ENCODE results near the gene ACTG1.

ACTG1 gene

DNA sequence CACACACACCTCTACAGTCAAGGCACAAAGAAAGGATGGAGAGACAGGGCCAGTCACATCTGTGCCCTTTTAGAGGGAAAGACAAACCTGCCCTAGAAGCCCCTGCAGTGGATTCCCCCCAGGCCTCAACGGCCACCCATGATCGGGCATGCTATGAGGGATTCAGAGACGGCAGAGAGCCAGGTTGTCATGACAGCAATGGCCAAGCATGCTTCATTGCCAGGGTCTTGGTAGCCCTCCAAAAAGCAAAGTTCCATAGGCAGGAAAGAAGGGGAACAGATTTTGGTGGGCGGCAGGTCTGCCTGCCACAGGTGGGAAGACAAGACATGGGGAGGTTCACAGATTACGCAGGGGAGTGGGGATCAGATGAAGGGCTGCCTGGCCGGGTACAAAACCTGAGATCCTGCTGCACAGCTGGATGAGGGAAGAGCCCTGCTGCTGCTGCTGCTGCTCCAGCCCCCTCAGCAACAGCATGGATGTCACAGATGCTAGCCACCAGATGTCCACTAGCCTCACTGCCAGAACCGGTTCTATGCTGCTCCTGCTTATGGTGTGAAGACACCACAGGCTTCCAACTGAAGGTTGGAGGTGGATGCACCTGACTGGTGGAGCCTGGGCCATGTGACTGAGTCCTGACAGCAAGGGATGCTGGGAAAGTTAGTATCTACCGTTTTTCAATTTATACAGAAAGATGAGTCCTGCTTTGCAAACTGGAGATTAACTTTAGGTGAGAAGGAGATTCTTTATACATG lies 17.8 kb downstream of the ACTG1 start:
- no peak for DNase-seq (ENCODE audit: low read depth in 2 of 2)

DNA sequence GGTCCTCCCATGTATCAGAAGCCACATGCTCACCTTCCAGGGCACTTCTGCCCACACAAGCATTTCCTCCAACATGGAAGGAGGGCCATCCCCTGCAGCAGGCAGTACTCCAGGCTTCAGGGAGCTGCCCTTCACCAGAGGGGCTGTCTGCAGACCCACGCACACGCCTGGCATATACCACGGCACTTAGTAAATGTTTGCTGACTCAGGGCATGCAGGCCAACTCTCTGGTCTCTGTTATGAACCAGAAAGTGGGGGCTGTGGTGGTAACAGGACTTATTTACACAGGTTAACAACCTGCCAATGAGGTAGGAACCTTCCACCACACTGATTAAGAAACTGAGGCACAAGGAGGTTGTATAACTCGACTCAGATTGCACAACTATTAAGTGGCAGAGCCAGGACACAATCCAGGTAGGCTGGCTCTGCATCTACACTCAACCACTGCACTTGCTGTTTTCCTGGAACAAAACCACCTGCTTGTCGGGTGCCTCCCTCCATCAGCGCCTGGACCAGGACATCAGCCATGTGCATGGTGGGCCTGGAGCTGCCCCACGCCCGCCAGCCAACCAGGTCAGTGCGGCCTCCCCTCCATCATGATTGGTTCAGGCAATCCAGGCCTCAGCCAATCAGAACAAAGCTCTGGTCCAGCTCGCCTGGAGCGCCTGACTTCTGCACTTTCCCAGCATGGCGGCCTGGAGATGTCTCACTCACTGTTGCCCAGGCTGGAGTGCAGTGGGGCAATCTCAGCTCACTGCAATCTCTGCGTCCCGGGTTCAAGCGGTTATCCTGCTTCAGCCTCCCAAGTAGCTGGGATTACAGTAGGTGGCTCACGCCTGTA lies 19.2 kb downstream of the ACTG1 start:
- DNase-seq (ENCODE audit: low read depth in 2 of 2), result no peak

DNA sequence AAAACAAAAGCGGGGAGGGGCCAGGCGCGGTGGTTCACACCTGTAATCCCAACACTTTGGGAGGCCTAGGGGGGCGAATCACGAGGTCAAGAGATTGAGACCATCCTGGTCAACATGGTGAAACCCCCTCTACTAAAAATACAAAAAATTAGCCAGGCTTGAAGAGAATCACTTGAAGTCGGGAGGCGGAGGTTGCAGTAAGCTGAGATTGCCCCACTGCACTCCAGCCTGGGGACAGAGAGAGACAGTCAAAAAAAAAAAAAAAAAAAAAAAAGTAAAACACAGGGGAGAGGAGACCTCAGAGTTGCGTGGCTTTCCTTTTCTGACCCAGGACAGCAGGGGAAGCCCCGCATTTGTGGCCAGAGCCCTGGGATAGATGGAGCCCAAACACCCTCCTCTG lies 19.9 kb downstream of the ACTG1 start:
- no peak for DNase-seq (ENCODE audit: low read depth in 2 of 2)

DNA sequence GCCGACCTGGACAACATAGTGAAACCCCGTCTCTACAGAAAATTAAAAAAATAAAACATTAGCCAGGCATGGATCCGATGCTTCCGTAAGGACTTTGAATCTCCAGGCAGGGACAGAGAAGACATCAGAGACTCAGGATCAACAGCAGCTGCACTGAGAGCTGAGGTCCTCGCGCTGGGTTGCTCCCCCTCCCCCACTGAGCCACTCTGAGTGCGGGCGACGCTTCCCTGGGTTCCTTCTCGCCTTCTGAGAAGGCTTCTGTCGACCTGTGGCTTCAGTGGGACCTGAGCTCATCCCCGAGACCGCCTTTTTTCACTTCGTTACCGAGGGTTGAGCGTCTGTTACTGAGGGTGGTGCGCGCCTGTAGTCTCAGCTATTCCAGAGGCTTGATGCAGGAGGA lies 20.4 kb downstream of the ACTG1 start:
- no peak for DNase-seq (ENCODE audit: low read depth in 2 of 2)

DNA sequence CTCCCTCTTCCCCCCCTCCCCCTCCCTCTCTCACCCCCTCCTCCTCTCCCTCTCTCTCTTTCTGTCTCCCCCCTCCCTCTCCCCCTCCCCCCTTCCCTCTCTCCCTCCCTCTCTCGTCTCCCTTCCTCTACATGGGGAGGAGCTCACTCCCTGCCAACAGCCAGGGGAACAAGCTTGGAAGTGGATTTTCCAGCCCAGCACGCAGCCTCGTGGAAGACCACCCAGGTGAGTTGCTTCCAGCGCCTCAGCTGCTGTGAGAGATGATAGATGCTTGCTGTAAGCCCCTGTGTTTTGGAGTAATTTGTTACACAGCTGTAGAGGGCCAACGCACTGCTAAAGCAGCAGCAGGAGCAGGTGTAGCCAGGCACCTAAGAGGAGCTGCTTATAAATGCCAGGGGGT lies 20.8 kb downstream of the ACTG1 start:
- DNase-seq (ENCODE audit: low read depth in 2 of 2), result no peak

DNA sequence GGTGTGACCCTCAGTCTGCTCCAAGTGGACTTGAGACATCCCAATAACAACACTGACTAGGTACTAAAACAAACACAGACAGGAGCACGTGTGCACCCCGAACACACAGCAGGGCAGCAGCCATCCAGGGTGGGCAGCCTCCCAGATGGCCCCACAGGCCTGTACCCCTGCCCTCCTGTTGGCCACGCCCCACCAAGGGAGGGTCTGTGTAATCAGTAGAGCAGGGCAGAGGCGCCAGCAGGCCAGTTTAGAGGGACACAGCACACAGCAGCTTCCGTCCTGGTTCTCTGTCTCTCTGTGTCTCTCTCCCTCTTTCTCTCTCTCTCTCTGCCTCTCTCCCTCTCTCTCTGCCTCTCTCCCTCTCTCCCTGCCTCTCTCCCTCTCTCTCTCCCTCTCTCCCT lies 21.4 kb downstream of the ACTG1 start:
- no peak for DNase-seq (ENCODE audit: low read depth in 2 of 2)

DNA sequence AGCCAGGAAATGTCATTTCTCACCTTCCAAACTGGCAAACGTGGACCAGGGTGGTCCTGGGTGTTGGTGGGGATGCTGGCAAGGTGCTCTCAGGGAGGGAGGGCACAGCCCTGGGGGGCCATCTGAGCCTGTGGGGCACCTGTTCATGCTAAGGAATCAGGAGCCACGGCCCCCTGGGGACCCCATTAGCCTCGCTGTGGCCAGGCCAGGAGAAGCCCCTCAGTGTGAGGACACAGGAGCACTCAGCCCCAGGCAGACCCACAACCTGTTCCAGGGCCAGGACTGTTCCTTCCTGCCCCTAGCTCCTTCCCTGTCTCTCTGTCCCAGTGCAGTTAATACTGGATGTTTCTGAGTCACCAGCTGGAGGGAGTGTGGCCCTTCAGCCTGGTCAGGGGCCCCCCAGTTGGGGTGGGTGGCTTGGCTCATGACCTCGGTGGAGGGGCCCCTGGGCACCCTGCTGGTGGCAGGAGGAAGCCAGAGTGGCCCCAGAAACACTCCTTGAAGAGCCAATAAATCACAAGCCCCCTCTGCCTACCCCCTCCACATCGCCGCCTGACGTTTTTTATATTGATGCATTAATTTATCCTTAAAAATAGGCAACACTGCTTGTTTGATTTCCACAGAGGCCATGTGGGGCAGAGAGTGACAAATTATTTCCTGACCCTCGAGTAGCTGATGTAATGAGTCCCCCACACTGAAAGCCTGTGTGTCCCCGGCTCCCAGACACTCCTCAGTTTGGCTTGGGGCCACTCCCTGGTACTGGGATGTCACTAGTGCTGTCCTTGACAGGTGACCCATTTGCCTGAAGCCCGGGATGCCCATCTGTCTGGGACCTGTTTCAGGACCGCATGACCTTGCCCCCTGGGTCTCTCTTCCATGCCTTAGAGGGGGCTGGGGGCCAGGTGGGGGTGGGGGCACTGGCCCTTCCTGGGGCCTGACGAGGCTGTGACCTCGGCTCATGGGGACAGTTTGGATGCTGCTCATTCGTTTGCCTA lies 22.3 kb downstream of the ACTG1 start:
- no peak for DNase-seq (ENCODE audit: low read depth in 2 of 2)

DNA sequence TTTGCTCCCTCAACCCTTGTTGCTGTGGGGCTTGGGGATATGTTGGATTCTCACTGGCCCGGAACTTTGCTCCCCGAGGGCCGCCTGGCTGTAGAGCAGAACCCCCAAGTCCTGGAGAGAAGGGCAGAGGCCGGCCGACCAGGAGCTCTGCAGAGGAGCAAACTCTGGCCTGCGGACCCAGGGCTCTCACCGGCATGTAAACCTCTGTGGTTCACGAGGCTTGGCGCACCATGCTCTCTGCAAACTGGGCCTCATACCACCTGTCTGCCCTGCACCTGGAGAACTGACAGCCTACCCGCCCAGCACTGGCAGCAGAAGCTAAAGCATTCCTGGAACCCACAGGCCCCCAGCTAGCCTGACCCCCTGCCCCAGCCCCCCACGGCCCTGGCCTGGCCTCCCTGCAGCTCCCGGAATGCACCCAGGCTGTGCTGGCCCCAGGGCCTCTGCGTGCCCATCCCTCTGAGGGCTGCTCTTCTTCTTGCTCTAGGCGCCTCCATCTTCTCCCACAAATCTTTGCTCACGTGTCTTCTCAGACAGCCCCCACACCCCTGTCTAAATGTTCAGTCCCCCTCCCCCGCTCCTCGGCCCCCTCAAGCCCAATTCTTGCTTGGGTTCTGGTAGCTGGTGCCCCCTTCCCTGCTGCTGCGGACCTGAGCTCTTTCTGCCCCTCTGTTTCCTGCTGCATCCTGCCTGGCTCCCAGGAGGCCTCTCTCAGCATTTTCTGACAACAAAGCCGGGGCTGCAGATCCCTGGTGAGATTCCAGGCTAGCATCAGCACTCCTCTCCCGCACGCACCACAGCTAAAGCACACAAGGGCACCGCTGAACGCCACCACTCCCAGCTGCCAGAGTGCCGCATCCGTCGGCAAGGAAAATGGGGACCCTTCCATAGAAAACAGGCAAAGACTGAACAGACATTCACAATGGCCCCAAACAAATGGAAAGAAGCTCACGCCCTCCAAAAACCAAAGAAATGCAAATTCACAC lies 23.3 kb downstream of the ACTG1 start:
- DNase-seq (ENCODE audit: low read depth in 2 of 2), result no peak

DNA sequence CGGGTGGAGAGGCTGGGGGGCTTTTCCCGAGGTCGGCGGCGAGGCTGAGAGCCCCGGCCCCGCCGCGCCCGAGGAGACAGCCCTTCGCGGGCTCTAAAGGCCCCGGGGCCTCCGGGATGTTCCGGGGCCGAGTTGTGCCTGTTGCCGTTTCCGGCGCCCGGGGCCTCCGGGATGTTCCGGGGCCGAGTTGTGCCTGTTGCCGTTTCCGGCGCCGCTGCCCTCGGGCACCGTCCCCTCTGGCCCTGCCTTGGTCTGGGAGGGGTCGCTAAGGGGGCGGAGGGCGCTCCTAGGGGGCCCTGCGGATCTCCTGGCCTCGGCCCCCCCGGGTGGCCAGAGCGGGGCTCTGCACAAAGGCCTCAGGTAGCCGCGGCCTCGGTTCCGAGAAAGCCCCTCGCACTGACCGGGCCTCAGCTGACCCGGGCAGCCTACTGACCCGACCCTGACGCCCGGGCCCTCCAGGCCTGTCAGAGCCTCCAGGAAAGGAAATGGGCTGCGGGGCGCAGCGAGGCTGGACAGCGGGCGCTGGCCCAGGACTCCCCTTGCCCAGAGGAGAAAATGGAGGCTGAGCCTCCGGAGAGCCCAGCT lies 24.2 kb downstream of the ACTG1 start:
- no peak for DNase-seq (ENCODE audit: low read depth in 2 of 2)

DNA sequence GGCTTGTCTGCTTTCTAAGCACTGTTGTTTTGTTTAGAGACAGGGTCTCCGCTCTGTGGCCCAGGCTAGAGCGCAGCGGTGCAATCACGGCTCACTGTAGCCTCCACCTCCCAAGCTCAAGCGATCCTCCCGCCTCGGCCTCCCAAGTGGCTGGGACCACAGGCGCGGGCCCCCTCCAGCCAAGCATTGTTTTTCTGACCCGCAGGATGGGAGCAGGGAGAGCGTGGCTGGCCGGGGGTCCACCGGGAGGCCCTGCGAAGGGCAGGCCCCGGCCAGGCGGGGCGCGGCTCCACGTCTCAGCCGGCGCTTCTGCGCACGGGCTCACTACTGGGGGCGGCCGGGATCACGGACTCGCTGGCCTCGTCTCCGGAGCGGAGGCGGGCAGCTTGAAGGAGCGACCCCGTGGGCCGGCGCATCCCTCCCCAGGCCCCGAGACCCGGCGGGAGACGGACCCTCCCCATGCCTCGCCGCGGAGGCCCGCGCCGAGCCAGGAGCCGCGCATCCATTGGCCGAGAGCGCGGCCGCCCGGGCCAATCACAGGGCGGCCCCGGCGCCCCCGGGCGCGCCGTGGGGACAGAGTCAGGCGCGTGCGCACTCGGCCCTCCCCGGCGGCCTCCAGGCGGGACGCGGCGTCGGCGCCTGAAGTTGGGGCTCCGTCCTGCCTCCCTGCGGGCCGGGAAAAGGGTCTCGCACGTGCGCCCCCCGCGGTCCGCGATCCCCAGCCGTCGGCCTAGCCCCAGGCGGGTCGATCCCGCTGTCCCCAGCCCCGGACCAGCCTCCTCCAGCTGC lies 24.9 kb downstream of the ACTG1 start:
- DNase-seq (ENCODE audit: low read depth in 2 of 2), result peak in 1 of 2 donors; percentile 71

DNA sequence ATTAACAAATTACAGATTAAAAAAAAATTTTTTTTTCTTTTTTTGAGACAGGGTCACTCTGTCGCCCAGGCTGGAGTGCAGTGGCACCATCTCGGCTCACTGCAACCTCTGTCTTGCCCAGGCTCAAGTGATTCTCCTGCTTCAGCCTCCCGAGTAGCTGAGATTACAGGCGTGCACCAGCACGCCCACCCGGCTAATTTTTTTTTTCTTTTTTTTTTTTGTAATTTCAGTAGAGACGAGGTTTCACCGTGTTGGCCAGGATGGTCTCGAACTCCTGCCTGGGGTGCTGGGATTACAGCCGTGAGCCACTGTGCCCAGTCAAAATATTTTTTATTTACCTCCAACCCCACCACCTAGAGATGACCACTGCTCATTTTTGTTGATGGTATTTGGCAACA lies 25.5 kb downstream of the ACTG1 start:
- no peak for DNase-seq (ENCODE audit: low read depth in 2 of 2)

DNA sequence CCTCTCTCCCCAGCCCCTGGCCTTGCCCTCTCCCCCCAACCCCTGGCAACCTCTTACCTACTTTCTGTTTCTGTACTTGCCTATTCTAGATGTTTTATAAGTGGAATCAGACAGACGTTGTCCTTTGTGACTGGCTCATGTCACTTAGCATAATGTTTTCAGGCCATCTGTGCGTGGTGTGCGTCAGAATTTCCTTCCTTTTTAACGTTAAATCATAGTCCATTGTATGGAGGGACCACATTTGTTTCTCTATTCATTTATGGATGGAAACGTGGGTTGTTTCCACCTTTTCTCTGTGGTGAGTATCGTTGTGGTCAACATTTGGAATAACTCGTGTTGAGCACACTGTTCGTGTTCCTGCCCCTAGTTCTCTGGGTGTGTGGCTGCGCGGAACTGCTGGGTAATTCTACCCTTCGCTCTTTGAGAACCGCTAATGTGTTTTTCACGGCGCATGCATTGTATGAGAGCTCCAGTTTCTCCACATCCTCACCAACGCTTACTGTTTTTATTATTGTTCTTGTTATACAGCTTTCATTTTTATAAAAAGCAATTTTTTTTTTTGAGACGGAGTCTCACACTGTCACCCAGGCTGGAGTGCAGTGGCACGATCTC lies 26.3 kb downstream of the ACTG1 start:
- no peak for DNase-seq (ENCODE audit: low read depth in 2 of 2)

DNA sequence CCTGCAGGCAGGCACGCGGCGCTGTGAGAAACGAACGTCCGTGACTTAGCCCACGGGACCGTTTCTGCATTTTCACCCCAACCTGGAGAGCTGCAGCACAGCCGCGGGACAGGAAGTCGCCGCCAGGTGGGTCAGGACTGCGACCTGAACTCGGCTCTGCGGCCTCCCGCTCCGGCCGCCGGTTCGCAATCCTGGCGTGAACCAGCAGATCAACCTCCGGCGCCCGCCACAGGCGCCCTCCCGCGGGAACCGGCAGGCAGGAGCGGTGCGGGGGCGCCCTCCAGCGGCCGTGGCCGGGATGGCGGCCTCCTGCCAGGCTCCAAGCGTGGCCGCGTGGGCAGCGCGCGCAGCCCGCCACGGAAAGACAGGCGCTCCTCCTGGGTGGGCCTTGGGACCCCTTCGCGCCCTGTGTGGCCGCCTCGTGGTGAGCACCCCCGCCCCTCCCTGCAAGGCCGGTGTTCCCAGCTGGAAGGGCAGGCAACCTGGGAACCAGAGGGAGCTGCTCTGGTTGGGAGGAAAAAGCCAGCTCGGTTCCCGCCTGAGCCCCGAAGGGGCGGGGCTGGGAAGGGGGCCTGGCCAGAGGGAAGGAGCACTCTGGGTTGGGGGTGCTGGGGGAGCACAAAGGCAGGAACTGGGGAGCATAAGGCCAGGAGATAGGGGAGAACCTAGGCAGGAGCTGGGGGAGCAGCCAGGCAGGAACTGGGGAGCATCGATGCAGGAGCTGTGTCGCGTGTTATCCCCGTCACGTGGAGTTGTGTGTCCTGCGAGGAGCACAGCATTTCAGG lies 28.2 kb downstream of the ACTG1 start:
- DNase-seq (ENCODE audit: low read depth in 2 of 2), result peak; percentile 71 to 78

DNA sequence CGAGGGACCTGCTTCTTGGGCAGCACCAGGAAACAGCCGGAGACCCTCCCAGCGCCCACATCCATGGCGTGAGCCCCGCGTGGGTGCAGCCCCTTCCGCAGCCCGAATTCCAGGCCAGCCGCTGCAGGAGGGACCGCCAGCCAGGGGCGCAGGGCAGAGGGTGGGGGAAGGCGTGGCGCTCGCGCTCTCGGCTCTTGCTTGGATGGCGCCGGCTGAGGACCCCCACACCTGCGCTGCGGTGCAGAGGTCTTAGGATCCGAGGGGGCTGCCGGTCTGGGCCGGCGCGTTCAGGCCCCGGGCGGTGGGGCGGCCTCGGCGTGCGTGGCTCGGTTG lies 28.8 kb downstream of the ACTG1 start:
- DNase-seq (ENCODE audit: low read depth in 2 of 2), result no peak

DNA sequence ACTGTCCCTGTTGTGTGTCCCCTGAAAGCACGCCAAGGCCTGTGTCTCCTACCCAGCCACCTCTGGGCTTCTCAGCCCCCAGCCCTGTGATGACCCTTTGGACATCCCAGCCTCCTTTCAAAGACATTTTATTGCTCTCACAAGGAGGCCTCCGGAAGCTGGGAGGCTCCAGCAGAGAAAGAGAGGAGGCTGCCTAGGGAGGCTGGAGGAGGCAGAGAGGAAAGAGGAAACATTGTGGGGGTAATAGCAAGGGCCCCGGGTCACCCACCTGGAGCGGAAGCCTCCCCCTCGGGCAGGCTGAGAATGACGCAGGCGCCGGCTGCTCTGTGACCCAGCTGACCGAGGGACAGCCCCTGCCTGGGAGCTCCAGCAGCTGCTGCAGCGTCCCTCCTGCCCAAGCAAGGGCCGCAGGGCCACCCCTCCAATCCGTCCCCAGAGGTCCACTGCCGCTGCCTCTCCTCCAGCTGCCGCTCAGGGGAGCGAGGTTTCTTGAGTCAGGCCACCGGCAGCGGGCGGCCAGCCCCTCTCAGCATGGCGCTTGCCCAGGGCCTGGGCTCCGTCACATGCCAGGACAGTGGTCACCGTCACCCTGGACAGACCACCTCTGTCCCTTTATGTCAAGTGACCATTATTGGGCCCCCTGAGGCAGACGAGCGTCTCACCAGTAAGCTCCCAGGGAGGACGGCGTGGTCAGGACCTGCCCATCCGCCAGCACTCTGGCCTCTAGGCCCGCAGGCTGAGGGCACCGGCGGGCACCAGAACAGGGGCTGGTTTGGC lies 29.3 kb downstream of the ACTG1 start:
- DNase-seq (ENCODE audit: low read depth in 2 of 2), result no peak

DNA sequence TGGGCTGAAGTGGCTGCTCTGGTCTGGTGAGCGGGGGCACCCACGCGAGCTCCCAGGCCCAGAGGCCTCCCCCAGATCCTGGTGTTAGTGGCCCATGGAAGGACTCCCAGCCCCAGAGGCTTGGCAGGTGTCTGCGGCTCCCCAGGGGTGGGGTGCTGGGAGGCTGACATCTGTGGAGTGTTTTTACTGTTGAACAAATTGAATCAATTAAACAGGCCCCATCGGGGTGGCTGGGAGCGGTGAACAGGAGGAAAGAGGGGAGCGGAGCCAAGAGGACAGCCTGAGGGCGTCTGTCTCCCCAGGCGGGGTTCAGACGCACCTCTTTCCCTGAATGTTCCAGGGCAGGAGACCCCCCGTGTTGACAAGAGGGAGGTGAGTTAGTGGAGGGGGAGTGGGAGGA lies 29.9 kb downstream of the ACTG1 start:
- no peak for DNase-seq (ENCODE audit: low read depth in 2 of 2)

DNA sequence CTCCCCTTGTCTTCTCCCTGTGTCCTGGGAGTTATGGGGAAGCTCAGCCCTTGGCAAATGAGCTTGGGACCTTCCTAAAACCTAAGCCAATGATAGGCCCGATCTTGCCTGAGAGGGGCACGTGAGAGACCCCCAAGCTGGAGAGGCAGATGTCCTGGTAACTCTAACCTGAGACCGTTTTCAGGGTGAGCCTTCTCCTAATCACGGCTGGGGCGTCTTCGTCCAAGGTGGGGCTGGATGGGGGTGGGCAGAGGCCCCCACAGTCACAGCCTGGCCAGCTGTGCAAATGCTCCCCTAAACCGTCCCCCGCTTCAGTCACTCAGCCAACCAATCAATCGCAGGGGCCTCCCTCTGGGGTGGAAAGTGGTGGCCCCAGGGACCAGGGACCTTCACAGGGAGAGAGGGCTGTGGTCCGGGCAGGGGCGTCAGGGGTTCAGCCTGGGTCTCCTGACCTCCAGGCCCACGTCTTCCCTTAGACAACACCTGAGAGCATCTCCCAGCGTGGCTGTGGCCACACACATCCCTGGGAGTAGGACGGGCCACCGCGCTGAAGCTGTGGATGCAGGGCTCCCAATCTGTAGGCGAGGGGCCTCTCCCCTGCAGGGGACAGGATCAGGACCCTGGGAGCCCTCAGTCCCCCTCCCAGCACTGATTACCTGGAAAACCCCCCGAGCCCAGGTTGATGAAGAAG lies 30.6 kb downstream of the ACTG1 start:
- no peak for DNase-seq (ENCODE audit: low read depth in 2 of 2)
